SU-DHL-6 (cell line): ENCODE results near the gene ITGB1.

Experiments used
- CTCF ChIP-seq: fragments of 200-600 bp; sonication (generic); IDR thresholded peaks from one replicate; pipeline ENCODE4 v1.5.1; 2017; ENCODE audit warnings: antibody characterized with exemption, mild to moderate bottlenecking, low read length, moderate library complexity; ENCODE audit not compliant: insufficient read depth, poor library complexity, severe bottlenecking
- EZH2phosphoT487 ChIP-seq: fragments of 200-600 bp; sonication (generic), shearing (Covaris generic); conservative IDR thresholded peaks from 2 replicates; pipeline ENCODE4 v1.6.1; 2018; ENCODE audit warnings: mild to moderate bottlenecking, antibody characterized with exemption, low read length, moderate library complexity, mixed read lengths

- TF ChIP-seq CTCF (no peak), EZH2phosphoT487 (no peak)
These were observed 10.4 kb downstream of the ITGB1 start for GRCh38 chr10:32947586-32947985.
